Neural cell (in vitro differentiated cells): ENCODE results near the gene UQCC2.

Source experiments
- EP300 ChIP-seq: fragments of 450-650 bp; conservative IDR thresholded peaks from 2 replicates; pipeline ENCODE4 v1.6.1; 2014; ENCODE audit warnings: antibody characterized with exemption, mild to moderate bottlenecking, moderate library complexity; ENCODE audit not compliant: poor library complexity, severe bottlenecking
- EZH2 ChIP-seq: fragments of 200-600, 300-800 bp; shearing (Covaris generic), sonication (generic); IDR thresholded peaks from 2 replicates; pipeline ENCODE4 v1.6.1; 2014; ENCODE audit warnings: antibody characterized with exemption, low read length, borderline replicate concordance, mild to moderate bottlenecking; ENCODE audit not compliant: insufficient read depth, poor library complexity, severe bottlenecking
- RAD21 ChIP-seq: fragments of 450-650 bp; conservative IDR thresholded peaks from 2 replicates; pipeline ENCODE4 v1.6.1; 2014; ENCODE audit warnings: antibody characterized with exemption, mild to moderate bottlenecking, moderate library complexity
- TF ChIP-seq, protein P1 (sequence below): fragments of 450-650 bp; IDR thresholded peaks from 2 replicates; pipeline ENCODE4 v1.5.1; 2014; ENCODE audit warnings: antibody characterized with exemption, mild to moderate bottlenecking, moderate library complexity; ENCODE audit not compliant: poor library complexity, severe bottlenecking
- TF ChIP-seq, protein P2 (sequence below): IDR thresholded peaks from 2 replicates; pipeline ENCODE4 v1.6.1; 2012; ENCODE audit warnings: borderline replicate concordance

DNA sequence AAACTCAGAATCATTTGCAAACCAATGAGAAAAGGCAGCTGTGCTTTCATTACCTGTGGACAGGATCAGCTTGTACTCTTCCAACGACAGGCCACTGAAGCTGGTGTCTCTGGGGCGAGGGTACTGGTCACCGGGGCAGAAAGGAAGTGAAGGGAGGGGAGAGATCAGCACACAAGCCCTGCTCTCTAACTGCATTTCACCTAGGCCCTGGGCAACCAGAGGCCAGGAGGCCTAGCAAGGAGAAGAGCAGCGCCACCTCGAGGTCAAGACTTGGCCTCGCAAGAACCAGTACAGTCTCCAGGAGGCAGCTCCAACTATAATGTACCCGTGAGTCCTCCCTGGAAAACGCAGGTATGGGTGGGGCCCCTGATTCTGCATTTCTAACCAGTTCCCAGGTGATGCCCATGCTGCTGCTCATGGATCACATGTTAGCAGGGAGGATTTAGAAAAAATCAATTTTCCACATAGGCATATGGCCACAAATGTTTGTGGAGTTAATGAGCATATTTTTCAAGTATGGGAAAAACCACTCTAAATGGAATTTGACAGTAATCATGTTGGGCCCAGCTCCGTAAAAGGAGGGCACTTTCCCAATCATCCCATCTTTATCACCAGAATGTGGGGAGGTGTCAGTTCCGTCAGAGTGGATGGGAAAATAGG lies 11.0 kb downstream of the UQCC2 start:
- TF ChIP-seq, protein P1, sequence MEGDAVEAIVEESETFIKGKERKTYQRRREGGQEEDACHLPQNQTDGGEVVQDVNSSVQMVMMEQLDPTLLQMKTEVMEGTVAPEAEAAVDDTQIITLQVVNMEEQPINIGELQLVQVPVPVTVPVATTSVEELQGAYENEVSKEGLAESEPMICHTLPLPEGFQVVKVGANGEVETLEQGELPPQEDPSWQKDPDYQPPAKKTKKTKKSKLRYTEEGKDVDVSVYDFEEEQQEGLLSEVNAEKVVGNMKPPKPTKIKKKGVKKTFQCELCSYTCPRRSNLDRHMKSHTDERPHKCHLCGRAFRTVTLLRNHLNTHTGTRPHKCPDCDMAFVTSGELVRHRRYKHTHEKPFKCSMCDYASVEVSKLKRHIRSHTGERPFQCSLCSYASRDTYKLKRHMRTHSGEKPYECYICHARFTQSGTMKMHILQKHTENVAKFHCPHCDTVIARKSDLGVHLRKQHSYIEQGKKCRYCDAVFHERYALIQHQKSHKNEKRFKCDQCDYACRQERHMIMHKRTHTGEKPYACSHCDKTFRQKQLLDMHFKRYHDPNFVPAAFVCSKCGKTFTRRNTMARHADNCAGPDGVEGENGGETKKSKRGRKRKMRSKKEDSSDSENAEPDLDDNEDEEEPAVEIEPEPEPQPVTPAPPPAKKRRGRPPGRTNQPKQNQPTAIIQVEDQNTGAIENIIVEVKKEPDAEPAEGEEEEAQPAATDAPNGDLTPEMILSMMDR, result peak; percentile 79
- peak; percentile 76 for TF ChIP-seq RAD21
- no peak for TF ChIP-seq EP300
- TF ChIP-seq, protein P2, sequence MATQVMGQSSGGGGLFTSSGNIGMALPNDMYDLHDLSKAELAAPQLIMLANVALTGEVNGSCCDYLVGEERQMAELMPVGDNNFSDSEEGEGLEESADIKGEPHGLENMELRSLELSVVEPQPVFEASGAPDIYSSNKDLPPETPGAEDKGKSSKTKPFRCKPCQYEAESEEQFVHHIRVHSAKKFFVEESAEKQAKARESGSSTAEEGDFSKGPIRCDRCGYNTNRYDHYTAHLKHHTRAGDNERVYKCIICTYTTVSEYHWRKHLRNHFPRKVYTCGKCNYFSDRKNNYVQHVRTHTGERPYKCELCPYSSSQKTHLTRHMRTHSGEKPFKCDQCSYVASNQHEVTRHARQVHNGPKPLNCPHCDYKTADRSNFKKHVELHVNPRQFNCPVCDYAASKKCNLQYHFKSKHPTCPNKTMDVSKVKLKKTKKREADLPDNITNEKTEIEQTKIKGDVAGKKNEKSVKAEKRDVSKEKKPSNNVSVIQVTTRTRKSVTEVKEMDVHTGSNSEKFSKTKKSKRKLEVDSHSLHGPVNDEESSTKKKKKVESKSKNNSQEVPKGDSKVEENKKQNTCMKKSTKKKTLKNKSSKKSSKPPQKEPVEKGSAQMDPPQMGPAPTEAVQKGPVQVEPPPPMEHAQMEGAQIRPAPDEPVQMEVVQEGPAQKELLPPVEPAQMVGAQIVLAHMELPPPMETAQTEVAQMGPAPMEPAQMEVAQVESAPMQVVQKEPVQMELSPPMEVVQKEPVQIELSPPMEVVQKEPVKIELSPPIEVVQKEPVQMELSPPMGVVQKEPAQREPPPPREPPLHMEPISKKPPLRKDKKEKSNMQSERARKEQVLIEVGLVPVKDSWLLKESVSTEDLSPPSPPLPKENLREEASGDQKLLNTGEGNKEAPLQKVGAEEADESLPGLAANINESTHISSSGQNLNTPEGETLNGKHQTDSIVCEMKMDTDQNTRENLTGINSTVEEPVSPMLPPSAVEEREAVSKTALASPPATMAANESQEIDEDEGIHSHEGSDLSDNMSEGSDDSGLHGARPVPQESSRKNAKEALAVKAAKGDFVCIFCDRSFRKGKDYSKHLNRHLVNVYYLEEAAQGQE, result peak; percentile 59
- no peak for TF ChIP-seq EZH2
